ENCODE results near the gene SLC25A44.
A peak's percentile ranks its signal among the peaks of the same experiment; 100 is the strongest.

Gene SLC25A44

GRCh38 chr1:156244126-156244525 is 50.2 kb downstream of the SLC25A44 start:
- DNase-seq, result no peak

GRCh38 chr1:156244712-156245111 is 50.8 kb downstream of the SLC25A44 start:
- no peak for DNase-seq

GRCh38 chr1:156245451-156246232 is 51.7 kb downstream of the SLC25A44 start:
- peak; percentile 18 for DNase-seq

GRCh38 chr1:156246241-156246780 is 52.4 kb downstream of the SLC25A44 start:
- DNase-seq, result no peak

- DNase-seq, result no peak
These were observed 53.0 kb downstream of the SLC25A44 start for GRCh38 chr1:156246781-156247459.

GRCh38 chr1:156247460-156248322 is 53.8 kb downstream of the SLC25A44 start, which contains the start of gene PAQR6:
Gene PAQR6, minus strand, starts transcription at chr1:156248056. Its CDS starts 1,325 bp downstream, at chr1:156246731.
- no peak for DNase-seq

GRCh38 chr1:156248323-156248683 is 54.4 kb downstream of the SLC25A44 start:
- DNase-seq, result no peak

GRCh38 chr1:156249593-156249992 is 55.7 kb downstream of the SLC25A44 start:
- DNase-seq, result no peak

- DNase-seq, result no peak
These were observed 57.6 kb downstream of the SLC25A44 start for GRCh38 chr1:156251527-156251926.

GRCh38 chr1:156253634-156254033 is 59.7 kb downstream of the SLC25A44 start:
- no peak for DNase-seq

GRCh38 chr1:156257711-156258110 is 63.8 kb downstream of the SLC25A44 start:
- DNase-seq, result no peak

- DNase-seq, result no peak
These were observed 65.0 kb downstream of the SLC25A44 start for GRCh38 chr1:156258859-156259258.

- DNase-seq, result no peak
These were observed 65.9 kb downstream of the SLC25A44 start for GRCh38 chr1:156259805-156260204.

- DNase-seq, result no peak
These were observed 67.0 kb downstream of the SLC25A44 start for GRCh38 chr1:156260896-156261295.
